ENCODE results near the gene APC2.
A peak's percentile ranks its signal among the peaks of the same experiment; 100 is the strongest.
"Not testable (repeated sequence)": the region's sequence is repeated elsewhere in the genome, so short reads cannot be mapped to it uniquely, and the experiment has no call there.

Gene APC2

DNA sequence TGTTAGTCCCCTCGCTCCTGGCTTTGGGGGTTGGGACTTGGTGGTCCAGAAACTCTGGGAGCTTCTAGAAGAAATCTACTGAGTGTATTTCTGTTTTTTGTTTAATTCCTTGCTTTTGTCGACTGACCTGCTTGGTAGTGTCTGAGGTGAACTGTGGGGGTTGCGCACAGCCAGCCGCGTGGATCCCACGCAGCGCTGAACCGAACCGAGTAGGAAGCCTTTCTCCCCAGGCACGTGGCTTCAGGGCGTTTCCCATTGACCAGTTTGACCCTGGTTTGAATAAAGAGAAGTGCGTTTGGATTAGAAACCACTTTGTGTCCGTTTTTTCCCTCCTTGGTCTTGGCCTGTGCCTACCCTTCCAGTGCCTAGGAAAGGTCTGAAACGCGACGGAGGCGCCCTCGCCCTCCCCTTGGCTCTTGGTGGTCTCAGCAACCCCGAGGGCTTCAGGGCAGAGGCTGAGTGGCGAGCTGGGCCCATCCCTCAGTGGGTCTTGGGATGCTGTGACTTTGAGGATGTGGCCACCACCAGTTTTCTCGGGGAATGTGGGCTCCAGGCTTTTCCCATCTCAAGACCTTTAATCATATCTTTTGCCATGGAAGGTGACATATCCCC is 14.4 kb upstream of the APC2 start:
- Histone ChIP-seq H3K9me3 (ENCODE audit: control insufficient read depth, low read depth, low read length) (no peaks in the 10 kb centered on the region), H3K27ac (ENCODE audit: low read length) (no peak overlapping the region), H3K4me1 (ENCODE audit: control insufficient read depth, low read depth, low read length) (no peaks in the 10 kb centered on the region), H3K36me3 (ENCODE audit: control insufficient read depth, low read depth, low read length) (peaks cover 31% of the 10 kb centered on the region), H3K9ac (ENCODE audit: low read length) (no peak overlapping the region), H3K4me3 (ENCODE audit: low read length) (no peak overlapping the region), H3K27me3 (ENCODE audit: control insufficient read depth, insufficient read depth, low read length) (no peaks in the 10 kb centered on the region)

- Histone ChIP-seq H3K4me1 (ENCODE audit: control insufficient read depth, low read depth, low read length) (no peaks in the 10 kb centered on the region), H3K4me3 (ENCODE audit: low read length) (peak overlapping the region; percentile 89), H3K9ac (ENCODE audit: low read length) (no peak overlapping the region), H3K27me3 (ENCODE audit: control insufficient read depth, insufficient read depth, low read length) (no peaks in the 10 kb centered on the region), H3K36me3 (ENCODE audit: control insufficient read depth, low read depth, low read length) (peaks cover 32% of the 10 kb centered on the region), H3K27ac (ENCODE audit: low read length) (no peak overlapping the region), H3K9me3 (ENCODE audit: control insufficient read depth, low read depth, low read length) (no peaks in the 10 kb centered on the region)
Observed at GRCh38 chr19:1437609-1438008, 12.3 kb upstream of the APC2 start.

GRCh38 chr19:1438035-1438932 is 11.6 kb upstream of the APC2 start, which contains the start of gene RPS15:
Gene RPS15 (plus strand): TSS chr19:1438396. CDS start chr19:1438426, 30 bp downstream.
- Histone ChIP-seq H3K27ac (ENCODE audit: low read length) (peak within 1 kb of the TSS; percentile 90), H3K4me3 (ENCODE audit: low read length) (peak within 1 kb of the TSS; percentile 89), H3K9ac (ENCODE audit: low read length) (peak within 1 kb of the TSS; percentile 96), H3K9me3 (ENCODE audit: control insufficient read depth, low read depth, low read length) (no peaks in the 10 kb centered on the region), H3K36me3 (ENCODE audit: control insufficient read depth, low read depth, low read length) (peaks cover 27% of the 10 kb centered on the region), H3K4me1 (ENCODE audit: control insufficient read depth, low read depth, low read length) (no peaks in the 10 kb centered on the region), H3K27me3 (ENCODE audit: control insufficient read depth, insufficient read depth, low read length) (no peaks in the 10 kb centered on the region)

DNA sequence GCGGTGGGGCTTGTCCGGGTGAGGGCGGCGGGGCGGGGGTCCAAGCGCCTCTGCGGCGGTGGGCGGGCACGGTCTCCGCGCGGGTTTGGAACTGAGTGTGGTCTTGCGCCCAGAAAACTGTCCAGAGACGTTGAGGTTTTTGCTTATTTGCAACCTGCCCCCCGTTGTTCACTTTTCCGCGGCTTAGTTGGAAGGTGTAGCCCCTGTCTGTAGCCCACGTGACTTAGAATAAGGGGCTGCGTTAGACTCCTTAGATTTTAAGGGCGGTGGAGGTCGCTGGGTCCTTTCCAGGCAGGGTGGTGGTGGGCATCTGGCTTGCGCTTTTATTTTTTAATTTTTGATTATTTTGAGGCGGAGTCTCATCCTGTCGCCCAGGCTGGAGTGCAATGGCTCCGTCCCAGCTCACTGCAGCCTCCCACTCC is 11.0 kb upstream of the APC2 start:
- no peaks in the 10 kb centered on the region for H3K9me3 ChIP-seq (ENCODE audit: control insufficient read depth, low read depth, low read length)
- H3K9ac ChIP-seq (ENCODE audit: low read length), result peak overlapping the region; percentile 96
- H3K27me3 ChIP-seq (ENCODE audit: control insufficient read depth, insufficient read depth, low read length), result no peaks in the 10 kb centered on the region
- no peak overlapping the region for H3K27ac ChIP-seq (ENCODE audit: low read length)
- H3K4me3 ChIP-seq (ENCODE audit: low read length), result peak overlapping the region; percentile 89
- H3K36me3 ChIP-seq (ENCODE audit: control insufficient read depth, low read depth, low read length), result peaks cover 27% of the 10 kb centered on the region
- H3K4me1 ChIP-seq (ENCODE audit: control insufficient read depth, low read depth, low read length), result no peaks in the 10 kb centered on the region

- not testable (repeated sequence) for H3K27me3 ChIP-seq (ENCODE audit: control insufficient read depth, insufficient read depth, low read length); H3K9me3 ChIP-seq (ENCODE audit: control insufficient read depth, low read depth, low read length); H3K4me1 ChIP-seq (ENCODE audit: control insufficient read depth, low read depth, low read length); H3K27ac ChIP-seq (ENCODE audit: low read length)
- Histone ChIP-seq H3K4me3 (ENCODE audit: low read length) (peak overlapping the region; percentile 89), H3K36me3 (ENCODE audit: control insufficient read depth, low read depth, low read length) (peaks cover 24% of the 10 kb centered on the region), H3K9ac (ENCODE audit: low read length) (peak overlapping the region; percentile 96)
Observed at GRCh38 chr19:1439525-1440417, 10.2 kb upstream of the APC2 start.

DNA sequence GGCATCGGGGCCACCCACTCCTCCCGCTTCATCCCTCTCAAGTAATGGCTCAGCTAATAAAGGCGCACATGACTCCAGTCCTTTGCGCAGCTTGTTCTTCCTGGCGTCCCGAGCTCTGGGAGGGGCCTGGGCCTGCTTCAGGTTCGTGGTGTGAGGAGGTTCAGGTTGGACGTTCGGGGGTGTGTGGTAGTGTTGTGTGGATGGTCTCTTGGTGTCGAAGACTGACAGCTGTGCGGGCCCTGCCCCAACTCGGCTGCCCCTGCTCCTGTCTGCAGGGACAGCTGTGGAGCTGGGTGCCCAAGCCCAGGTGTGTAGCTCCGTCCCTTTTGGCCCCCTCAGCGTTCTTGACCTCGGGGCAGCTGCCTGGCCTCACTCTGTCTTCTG is 9.5 kb upstream of the APC2 start:
- Histone ChIP-seq H3K27ac (ENCODE audit: low read length) (no peak overlapping the region), H3K36me3 (ENCODE audit: control insufficient read depth, low read depth, low read length) (peaks cover 24% of the 10 kb centered on the region), H3K9ac (ENCODE audit: low read length) (no peak overlapping the region), H3K4me3 (ENCODE audit: low read length) (no peak overlapping the region), H3K27me3 (ENCODE audit: control insufficient read depth, insufficient read depth, low read length) (peaks cover 13% of the 10 kb centered on the region), H3K4me1 (ENCODE audit: control insufficient read depth, low read depth, low read length) (no peaks in the 10 kb centered on the region), H3K9me3 (ENCODE audit: control insufficient read depth, low read depth, low read length) (no peaks in the 10 kb centered on the region)

DNA sequence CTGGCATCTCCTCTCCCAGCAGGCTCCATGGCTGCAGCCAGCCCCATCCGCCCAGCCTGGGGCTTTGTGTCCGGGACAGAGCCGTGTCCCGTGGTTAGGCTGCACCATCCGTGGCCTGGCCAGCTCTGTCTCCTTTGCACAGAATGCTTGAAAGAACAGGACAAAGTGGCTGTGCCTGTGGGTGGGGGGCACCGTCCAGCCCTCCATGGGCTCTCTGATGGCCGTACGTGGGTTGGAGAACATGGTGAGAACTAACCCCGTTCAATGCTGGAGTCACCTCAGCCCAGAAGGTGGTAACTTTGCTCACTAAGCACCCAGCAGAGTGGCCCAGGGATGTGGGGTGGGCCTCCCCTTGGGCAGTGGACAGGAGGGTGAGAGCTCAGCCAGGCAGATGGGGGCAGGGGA is 8.9 kb upstream of the APC2 start:
- Histone ChIP-seq H3K4me1 (ENCODE audit: control insufficient read depth, low read depth, low read length) (no peaks in the 10 kb centered on the region), H3K4me3 (ENCODE audit: low read length) (no peak overlapping the region), H3K9ac (ENCODE audit: low read length) (no peak overlapping the region), H3K9me3 (ENCODE audit: control insufficient read depth, low read depth, low read length) (no peaks in the 10 kb centered on the region), H3K27me3 (ENCODE audit: control insufficient read depth, insufficient read depth, low read length) (peaks cover 19% of the 10 kb centered on the region), H3K36me3 (ENCODE audit: control insufficient read depth, low read depth, low read length) (peaks cover 24% of the 10 kb centered on the region), H3K27ac (ENCODE audit: low read length) (no peak overlapping the region)

DNA sequence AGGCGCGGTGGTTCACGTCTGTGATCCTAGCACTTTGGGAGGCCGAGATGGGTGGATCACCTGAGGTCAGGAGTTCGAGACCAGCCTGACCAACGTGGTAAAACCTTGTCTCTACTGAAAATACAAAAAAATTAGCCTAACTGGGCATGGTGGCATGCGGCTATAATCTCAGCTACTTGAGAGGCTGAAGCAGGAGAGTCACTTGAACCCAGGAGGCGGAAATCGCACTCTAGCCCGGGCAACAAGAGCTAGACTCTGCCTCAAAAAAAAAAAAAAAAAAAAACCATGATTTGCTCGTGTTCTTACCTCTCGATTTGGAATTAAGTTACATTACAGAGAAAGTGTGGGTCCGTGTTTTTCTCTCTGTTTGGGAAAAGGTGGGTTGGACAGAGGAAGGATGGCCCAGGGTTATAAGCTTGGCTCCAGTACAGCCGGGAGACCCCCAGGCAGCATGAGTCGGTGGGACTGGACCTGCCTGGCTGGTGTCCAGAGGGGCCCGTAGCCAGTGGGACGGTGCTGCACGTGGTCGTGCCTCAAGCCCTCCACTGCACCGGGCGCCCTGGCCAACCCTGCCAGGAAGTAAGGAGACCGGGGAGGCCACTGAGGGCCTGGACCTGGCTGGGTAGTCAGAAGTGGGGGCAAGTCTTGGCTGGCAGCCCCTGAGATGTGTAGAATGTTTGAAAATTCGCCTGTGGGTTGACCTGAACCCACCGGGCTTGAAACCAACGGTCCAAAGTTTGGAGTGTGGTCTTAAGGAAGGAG is 8.1 kb upstream of the APC2 start:
- Histone ChIP-seq H3K27me3 (ENCODE audit: control insufficient read depth, insufficient read depth, low read length) (peaks cover 27% of the 10 kb centered on the region), H3K9me3 (ENCODE audit: control insufficient read depth, low read depth, low read length) (no peaks in the 10 kb centered on the region), H3K36me3 (ENCODE audit: control insufficient read depth, low read depth, low read length) (peaks cover 24% of the 10 kb centered on the region), H3K4me1 (ENCODE audit: control insufficient read depth, low read depth, low read length) (no peaks in the 10 kb centered on the region), H3K9ac (ENCODE audit: low read length) (no peak overlapping the region), H3K27ac (ENCODE audit: low read length) (no peak overlapping the region), H3K4me3 (ENCODE audit: low read length) (no peak overlapping the region)

DNA sequence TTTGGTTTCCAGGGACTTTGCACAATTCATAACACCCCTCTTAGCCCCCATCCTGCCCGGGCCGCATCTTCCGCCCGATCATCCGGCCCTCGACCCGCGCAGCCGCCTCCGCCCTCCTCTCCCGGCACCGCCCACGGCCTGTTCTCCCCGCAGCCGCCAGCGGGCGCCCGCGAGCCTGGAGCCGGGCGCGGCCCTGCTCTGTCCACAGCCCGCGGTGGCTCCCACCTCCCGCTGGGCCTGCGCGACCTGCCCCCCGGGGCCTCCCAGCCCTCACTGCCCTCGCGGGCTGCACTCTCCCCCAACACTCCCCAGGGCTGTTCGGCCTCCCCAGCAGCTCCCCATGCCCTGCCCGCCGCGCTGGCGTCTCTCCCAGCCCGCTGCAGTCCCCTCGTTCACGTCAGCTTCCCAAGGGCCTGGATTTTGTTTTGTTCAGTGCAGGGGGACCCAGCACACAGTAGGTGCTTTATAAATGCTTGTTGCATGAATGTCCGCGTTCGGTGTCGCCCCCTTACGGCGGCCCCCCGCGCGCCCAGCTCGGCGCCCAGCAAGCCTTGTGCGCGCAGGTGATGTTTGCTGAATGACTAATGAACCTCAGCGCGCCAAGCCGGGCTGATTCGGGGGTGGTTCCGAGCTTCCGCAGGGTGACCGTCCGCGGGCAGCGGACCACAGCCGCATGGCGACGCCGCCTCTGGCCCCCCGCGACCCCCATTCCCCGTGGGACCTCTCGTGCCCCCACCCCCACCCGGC is 4.6 kb upstream of the APC2 start:
- Histone ChIP-seq H3K4me1 (ENCODE audit: control insufficient read depth, low read depth, low read length) (no peaks in the 10 kb centered on the region), H3K27ac (ENCODE audit: low read length) (no peak overlapping the region), H3K9me3 (ENCODE audit: control insufficient read depth, low read depth, low read length) (no peaks in the 10 kb centered on the region), H3K9ac (ENCODE audit: low read length) (no peak overlapping the region), H3K4me3 (ENCODE audit: low read length) (peak overlapping the region; percentile 62), H3K36me3 (ENCODE audit: control insufficient read depth, low read depth, low read length) (peaks cover 17% of the 10 kb centered on the region), H3K27me3 (ENCODE audit: control insufficient read depth, insufficient read depth, low read length) (peaks cover 62% of the 10 kb centered on the region)

DNA sequence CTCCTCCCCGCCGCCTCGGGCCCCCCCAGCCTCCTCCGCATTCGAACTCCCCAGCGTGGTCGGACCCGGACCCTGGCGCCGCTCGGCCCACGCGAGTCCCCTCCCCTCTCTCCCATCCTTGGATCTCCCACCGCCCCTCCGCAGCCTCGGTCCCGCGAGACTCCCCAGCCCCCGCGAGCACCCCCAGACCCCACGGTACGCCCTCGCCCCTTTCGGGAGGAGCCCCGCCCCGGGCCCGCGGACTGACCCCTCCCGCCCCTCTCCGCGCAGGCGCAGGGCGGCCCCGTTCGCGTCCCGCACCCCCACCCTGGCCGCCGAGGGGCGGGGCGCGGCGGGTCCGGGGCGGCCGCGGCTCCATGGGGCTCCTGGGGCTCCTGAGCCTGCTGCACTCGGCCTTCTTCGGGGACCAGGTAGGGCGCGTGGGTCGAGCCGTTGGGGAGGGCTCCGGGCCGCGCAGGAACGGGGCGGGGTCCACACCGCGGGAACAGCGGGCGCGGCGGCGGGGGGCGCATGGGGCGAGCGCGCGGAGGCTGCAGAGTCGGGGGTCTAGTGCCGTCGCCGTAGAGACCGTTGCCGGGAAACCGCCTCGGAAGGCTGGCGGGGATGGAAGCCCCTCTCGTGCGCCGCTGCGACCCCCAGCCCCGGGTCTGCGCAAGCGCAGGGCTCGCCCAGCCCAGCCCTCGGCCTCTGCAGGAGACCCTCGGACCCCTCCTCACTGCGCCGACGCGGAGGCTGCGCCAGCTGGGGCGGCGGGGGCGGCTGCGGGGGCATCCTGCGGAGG is 3.8 kb upstream of the APC2 start:
- H3K27me3 ChIP-seq (ENCODE audit: control insufficient read depth, insufficient read depth, low read length), result peaks cover 70% of the 10 kb centered on the region
- no peaks in the 10 kb centered on the region for H3K9me3 ChIP-seq (ENCODE audit: control insufficient read depth, low read depth, low read length)
- H3K4me1 ChIP-seq (ENCODE audit: control insufficient read depth, low read depth, low read length), result no peaks in the 10 kb centered on the region
- no peak overlapping the region for H3K9ac ChIP-seq (ENCODE audit: low read length)
- peak overlapping the region; percentile 24 for H3K4me3 ChIP-seq (ENCODE audit: low read length)
- no peak overlapping the region for H3K27ac ChIP-seq (ENCODE audit: low read length)
- H3K36me3 ChIP-seq (ENCODE audit: control insufficient read depth, low read depth, low read length), result peaks cover 10% of the 10 kb centered on the region
